ENCODE measurements around the gene GABRB1.

GABRB1 gene

GRCh38 chr4:47203593-47203992 is 172.2 kb downstream of the GABRB1 start:
- in situ Hi-C loops (cut with HindIII; ENCODE audit: low sequenced_read_pairs), result no loop called here
- no peak overlapping the region for H3K4me3 ChIP-seq (ENCODE audit: low read depth, low read length)
- TF ChIP-seq CTCF (IDR thresholded peaks at IDR 0.05; ENCODE audit: low read depth, low read length, missing control alignments), result no peak

GRCh38 chr4:47207555-47207954 is 176.2 kb downstream of the GABRB1 start:
- no peak overlapping the region for H3K4me3 ChIP-seq (ENCODE audit: low read depth, low read length)
- no peak for DNase-seq (ENCODE audit: low read depth)
- in situ Hi-C loops (cut with HindIII; ENCODE audit: low sequenced_read_pairs), result no loop called here
- no peak for TF ChIP-seq CTCF (IDR thresholded peaks at IDR 0.05; ENCODE audit: low read depth, low read length, missing control alignments)

More at GRCh38 chr4:47203593-47203992, 172.2 kb downstream of the GABRB1 start:
- DNase-seq (ENCODE audit: low read depth), result no peak

GRCh38 chr4:47209833-47210232 is 178.5 kb downstream of the GABRB1 start:
- DNase-seq (ENCODE audit: low read depth), result peak; percentile 40
- no peak for TF ChIP-seq CTCF (IDR thresholded peaks at IDR 0.05; ENCODE audit: low read depth, low read length, missing control alignments)
- in situ Hi-C loops (cut with HindIII; ENCODE audit: low sequenced_read_pairs), result no loop called here
- H3K4me3 ChIP-seq (ENCODE audit: low read depth, low read length), result no peak overlapping the region

GRCh38 chr4:47210828-47211227 is 179.5 kb downstream of the GABRB1 start:
- no peak overlapping the region for H3K4me3 ChIP-seq (ENCODE audit: low read depth, low read length)
- TF ChIP-seq CTCF (IDR thresholded peaks at IDR 0.05; ENCODE audit: low read depth, low read length, missing control alignments), result no peak
- in situ Hi-C loops (cut with HindIII; ENCODE audit: low sequenced_read_pairs), result no loop called here
- no peak for DNase-seq (ENCODE audit: low read depth)

- in situ Hi-C loops (cut with HindIII; ENCODE audit: low sequenced_read_pairs), result no loop called here
- no peak for TF ChIP-seq CTCF (IDR thresholded peaks at IDR 0.05; ENCODE audit: low read depth, low read length, missing control alignments)
- no peak for DNase-seq (ENCODE audit: low read depth)
- no peak overlapping the region for H3K4me3 ChIP-seq (ENCODE audit: low read depth, low read length)
These were observed 181.7 kb downstream of the GABRB1 start for GRCh38 chr4:47213106-47213505.

GRCh38 chr4:47213539-47213938 is 182.2 kb downstream of the GABRB1 start:
- in situ Hi-C loops (cut with HindIII; ENCODE audit: low sequenced_read_pairs), result no loop called here
- no peak for TF ChIP-seq CTCF (IDR thresholded peaks at IDR 0.05; ENCODE audit: low read depth, low read length, missing control alignments)
- no peak overlapping the region for H3K4me3 ChIP-seq (ENCODE audit: low read depth, low read length)
- peak; percentile 3 for DNase-seq (ENCODE audit: low read depth)

- in situ Hi-C loops (cut with HindIII; ENCODE audit: low sequenced_read_pairs), result no loop called here
- H3K4me3 ChIP-seq (ENCODE audit: low read depth, low read length), result no peak overlapping the region
- no peak for TF ChIP-seq CTCF (IDR thresholded peaks at IDR 0.05; ENCODE audit: low read depth, low read length, missing control alignments)
- DNase-seq (ENCODE audit: low read depth), result peak; percentile 76
These were observed 182.6 kb downstream of the GABRB1 start for GRCh38 chr4:47213971-47214370.

Data from astrocyte of the cerebellum (primary cell).